IPS DF 19.7 (cell line): ENCODE results near the gene CDA.

Experiments used
- DNase-seq: peaks from one replicate; pipeline ENCODE4 v3.0.0-alpha.2; 2013; ENCODE audit warnings: low read depth, low spot score

Gene CDA

DNA sequence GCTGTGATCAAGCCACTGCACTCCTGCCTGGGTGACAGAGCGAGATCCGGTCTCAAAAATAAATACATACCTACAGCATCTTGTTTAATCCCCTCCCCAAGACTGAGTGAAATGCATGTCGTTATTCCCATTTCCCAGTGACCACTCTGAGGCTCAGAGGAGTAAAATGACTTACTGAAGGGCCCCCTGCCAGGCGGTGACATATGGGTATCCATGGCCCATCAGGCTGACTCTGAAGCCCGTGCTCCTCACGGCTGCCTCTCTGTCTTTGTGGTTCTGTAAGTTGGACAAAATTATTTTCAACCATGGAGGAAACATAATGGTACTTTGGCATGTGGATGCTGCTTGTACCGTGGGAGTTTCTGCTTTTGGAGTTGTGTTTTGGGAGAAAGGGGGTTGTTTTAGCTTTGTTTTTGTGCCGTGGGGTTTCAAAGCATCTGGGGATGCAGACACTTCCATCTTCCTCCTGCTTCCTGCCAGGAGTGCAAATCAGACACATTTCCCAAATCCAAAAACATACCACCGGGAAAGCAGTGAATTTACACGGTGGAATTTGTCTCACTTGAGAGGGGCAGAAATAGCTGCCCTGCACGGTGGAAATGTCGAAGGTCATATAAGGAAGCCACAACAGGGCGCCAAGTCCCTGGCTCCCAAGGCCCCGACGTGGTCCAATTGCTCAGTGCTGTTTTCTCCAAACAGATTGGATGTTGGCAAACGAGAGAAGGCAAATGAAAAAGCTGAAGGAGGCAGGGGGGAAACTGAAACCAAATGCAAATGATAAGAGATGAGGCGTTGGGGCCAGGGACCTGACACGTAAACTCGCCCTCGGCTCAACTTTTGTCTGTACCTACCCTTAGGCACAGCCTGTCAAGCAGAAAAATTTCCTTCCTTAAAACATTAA, 27.3 kb downstream of the CDA start:
- DNase-seq, result no peak

DNA sequence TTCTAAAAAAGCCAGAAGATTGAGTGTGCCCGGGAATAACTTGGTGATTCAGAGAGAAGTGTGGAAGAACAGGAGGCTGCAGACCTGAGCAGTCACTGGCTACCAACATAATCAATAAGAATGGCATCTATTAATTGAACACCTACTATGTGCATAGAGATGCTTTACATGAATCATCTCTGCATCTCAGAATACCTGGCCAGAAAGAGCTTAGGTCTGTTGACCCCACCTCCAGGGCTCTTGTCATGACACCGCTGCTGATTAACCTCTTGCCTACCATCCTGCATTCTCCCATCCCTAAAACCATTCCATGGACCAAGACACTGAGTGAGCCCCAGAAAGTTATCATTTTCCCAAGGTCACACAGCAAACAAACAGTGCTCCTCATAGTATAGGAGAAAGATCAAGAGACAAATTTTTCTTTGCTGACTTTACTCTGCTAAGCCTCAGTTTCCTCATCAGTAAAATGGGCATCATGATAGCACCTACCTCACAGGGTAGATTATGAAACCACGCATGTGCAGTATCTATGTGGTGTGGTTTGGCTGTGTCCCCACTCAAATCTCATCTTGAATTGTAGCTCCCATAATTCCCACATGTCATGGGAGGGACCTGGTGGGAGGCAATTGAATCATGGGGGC, 28.1 kb downstream of the CDA start:
- DNase-seq, result no peak

DNA sequence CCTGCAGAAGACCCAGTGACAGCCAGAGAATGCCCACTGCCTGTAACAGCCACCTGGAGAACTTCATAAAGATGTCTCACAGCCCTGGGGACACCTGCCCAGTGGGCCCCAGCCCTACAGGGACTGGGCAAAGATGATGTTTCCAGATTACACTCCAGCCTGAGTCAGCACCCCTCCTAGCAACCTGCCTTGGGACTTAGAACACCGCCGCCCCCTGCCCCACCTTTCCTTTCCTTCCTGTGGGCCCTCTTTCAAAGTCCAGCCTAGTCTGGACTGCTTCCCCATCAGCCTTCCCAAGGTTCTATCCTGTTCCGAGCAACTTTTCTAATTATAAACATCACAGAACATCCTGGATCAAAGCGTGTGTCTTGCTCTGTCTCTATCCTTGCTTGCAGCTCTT, 29.7 kb downstream of the CDA start:
- no peak for DNase-seq

DNA sequence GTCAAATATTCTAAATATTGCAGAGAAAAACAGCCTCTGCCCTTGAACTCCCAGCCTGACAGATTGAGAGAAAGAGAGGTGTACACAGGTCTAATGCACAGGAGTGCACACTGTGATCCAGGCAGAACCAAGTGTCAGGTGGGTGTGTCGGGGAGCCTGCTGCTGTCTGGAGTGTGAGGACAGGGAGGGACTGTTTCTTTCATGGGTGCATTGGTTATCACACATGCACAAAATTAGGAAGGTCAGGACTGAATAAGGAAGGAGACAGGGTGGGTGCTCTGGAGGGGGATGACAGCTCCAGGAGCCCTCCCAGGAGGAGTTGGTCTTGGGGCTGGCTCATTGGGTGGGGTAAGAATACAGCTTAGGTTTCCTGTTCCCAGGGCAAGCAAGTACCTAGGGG, 31.1 kb downstream of the CDA start:
- DNase-seq, result no peak

DNA sequence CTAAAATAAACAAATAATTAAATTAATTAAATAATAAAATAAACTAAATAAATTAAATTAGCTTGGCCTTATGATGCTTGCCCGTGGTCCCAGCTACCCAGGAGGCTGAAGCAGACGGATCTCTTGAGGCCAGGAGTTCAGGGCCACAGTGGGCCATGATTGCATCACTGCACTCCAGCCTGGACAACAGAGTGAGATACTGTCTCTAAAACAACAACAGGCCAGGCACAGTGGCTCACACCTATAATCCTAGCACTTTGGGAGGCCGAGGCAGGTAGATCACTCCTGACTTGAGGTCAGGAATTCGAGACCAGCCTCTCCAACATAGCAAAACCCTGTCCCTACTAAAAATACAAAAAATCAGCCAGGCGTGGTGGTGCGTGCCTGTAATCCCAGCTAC, 32.1 kb downstream of the CDA start:
- DNase-seq, result no peak

DNA sequence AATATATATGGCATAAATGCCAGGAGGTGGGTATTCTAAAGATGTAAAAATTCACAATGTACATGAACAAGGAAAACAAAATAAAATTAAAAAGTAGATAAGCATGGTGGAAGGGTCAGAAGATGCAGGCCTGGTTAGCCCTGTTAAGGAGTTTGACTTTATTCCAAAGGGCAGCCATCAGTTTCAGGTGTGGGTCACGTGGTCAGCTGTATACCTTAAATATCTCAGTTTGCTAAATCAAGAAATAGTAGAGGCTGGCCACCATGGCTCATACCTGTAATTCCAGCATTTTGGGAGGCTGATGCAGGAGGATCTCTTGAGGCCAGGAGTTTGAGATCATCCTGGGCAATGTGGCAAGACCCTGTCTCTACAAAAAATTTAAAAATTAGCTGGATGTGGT, 35.8 kb downstream of the CDA start:
- no peak for DNase-seq

DNA sequence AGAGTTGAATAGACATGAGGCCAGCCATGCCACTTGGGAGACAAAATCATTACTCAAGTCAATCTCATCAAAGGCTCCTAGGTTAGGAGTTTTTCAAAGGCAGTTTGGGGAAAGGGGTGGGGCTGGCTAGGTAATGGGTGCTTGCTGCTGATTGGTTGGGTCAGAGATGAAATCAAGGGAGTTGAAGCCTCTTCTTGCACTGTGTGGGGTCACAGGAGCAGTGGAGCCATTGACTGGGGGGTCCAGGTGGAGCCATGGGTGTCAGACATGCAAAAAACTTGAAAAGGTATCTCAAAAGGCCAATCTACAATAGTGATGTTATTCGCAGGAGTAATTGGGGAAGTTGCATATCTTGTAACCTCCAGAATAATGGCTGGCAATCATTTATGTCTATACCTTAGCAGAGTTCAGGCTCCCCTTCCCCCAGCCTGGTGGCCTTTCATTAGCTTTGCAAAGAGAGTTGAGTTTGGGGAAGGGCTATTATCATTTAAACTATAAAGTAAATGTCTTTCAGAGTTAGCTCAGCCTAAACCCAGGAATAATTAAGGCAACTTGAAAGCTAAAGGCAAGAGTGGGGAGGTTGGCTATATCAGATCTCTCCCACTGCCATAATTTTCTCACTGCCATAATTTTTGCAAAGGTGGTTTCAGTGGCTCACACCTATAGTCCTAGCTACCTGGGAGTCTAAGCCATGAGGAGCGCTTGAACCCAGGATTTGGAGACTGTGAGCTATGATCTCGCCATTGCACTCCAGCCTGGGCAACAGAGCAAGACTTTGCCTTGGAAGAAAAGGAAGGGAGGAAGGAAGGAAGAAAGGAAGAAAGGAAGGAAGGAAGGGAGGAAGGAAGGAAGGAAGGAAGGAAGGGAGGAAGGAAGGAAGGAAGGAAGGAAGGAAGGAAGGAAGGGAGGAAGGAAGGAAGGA, 36.5 kb downstream of the CDA start:
- DNase-seq, result no peak

DNA sequence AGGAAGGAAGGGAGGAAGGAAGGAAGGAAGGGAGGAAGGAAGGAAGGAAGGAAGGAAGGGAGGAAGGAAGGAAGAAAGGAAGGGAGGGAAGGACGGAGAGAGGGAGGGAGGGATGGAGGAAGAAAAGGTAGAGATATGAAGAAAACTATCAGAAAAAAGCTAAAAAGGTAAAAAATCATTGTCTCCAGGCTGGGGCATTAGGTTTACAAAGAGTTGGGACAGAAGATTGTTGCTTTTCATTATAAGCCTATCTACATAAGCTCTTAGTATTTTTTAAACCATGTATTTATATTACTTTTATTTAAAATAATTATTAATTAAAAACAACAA, 37.2 kb downstream of the CDA start:
- DNase-seq, result no peak

DNA sequence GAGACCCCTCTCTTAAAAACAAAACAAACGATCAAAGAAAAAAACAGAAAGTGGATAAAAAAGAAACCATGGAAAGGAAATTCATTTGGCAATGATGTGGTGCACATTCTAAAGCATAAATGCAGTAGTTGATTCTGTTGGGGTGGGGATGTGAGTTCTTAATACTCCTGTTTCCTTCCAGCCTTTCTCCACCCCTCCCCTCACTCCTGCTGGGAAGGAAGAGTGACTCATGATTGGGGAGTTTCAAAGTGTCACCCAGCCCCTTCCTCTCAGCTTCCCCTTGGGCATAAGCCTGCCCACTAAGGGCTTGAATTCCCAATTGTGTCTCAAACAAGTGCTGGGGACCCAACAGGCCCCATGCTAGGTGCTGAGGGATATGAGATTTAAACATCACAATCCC, 37.6 kb downstream of the CDA start:
- no peak for DNase-seq

DNA sequence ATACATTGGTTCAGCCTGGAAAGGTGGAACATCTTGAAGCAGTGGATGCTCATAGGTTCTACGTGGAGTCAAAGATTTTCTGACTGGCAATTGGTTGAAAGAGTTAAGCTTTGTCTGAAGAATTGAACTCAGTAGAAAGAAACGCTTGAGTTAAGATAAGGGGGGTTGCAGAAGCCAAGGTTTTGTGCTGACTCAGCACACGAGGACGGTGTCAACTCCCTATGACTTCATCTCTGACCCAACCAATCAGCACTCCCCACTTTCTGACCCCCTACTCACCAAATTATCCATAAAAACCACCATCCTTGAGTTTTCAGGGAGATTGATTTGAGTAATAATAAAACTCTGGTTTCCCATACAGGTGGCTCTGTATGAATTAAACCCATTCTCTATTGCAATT, 41.8 kb downstream of the CDA start:
- no peak for DNase-seq

DNA sequence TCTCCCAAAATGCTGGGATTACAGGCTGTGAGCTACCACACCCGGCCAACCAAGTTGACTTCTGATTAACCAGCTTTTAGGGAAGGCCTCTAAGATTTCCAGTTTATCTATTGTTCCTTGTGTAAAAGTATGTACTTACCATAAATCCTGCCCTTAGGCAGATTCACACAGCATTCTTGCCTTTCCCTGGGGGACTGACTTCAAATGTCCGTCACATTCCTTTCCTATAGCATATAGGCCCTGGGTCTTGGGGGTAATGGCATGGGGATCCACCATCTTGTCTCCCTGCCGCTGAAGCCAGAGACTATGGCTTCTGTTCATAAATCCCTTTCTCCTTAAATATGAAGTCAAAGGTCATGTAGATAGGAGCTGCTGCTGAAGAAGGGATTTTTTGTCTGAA, 43.5 kb downstream of the CDA start:
- no peak for DNase-seq

DNA sequence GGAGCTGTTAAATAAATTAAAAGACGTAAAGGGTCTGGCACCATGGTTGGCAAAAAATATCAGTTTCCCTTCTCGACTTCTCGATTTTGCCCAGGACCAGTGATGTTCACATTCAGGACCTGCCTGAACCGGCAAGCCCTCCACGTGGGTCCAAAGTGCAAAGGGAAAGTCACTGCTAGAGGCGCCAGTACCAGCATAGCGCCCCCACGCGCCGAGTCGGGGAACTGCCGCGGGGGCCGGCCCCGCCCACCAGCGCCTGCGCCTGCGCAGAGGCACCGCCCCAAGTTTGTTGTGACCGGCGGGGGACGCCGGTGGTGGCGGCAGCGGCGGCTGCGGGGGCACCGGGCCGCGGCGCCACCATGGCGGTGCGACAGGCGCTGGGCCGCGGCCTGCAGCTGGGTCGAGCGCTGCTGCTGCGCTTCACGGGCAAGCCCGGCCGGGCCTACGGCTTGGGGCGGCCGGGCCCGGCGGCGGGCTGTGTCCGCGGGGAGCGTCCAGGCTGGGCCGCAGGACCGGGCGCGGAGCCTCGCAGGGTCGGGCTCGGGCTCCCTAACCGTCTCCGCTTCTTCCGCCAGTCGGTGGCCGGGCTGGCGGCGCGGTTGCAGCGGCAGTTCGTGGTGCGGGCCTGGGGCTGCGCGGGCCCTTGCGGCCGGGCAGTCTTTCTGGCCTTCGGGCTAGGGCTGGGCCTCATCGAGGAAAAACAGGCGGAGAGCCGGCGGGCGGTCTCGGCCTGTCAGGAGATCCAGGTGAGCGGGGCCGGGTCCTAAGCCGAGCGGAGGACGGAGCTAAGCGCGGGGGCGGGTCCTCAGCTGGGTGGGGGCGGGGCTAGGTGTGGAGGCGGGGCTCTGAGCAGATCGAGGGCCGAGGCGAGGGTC, 44.5 kb downstream of the CDA start, which contains the start of gene PINK1:
PINK1 (plus strand) TSS at position 269 of the 875 bp plus-strand sequence; CDS start at position 360, 91 bp downstream.
- DNase-seq, result no peak

DNA sequence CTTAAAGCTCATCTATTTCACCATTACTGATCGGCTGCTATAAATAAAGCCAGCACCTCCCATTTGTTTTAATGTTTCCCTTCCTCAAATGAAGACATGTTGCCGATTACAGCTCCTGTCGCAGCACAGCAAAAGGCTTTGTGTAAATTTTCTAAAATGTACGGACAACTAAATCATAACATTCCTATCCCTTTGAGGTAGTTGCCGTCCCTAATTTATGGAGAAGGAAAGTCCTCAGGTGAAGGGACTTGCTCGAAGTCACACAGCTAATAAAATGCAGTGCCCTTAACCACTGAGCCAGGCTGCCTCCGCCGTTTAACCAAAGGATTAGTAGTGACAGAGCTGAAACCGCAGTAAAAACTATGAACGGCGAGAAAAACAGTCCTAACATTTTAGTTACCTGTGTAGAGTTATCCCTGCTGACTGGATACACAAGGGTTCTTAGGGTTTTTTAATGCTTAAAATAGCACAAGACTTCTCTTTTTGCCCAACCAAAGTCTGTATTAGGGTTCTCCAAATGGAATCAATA, 45.2 kb downstream of the CDA start:
- no peak for DNase-seq

DNA sequence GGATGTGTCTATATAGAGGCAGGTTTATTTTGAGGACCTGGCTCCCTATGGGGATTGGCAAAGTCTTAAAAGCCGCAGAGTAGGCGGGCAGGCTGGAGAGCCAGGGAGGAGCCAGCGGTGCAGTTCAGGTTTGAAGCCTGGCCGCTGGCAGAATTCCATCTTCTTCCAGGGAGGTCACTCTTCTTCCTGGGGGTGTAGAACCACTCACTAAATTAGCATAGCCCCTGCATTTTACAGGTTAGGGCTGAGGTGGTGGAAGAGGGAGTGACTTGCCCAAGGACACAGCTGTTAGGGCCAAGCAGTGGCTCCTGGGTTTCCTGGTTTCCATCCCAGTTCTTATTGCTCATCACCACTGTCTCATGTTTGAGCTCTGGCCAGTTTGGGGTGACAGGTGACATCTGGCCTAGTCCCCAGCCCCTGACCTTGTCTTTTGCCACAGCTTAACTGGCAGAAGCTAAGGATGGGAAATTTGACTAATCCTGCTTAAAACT, 45.7 kb downstream of the CDA start:
- DNase-seq, result no peak

DNA sequence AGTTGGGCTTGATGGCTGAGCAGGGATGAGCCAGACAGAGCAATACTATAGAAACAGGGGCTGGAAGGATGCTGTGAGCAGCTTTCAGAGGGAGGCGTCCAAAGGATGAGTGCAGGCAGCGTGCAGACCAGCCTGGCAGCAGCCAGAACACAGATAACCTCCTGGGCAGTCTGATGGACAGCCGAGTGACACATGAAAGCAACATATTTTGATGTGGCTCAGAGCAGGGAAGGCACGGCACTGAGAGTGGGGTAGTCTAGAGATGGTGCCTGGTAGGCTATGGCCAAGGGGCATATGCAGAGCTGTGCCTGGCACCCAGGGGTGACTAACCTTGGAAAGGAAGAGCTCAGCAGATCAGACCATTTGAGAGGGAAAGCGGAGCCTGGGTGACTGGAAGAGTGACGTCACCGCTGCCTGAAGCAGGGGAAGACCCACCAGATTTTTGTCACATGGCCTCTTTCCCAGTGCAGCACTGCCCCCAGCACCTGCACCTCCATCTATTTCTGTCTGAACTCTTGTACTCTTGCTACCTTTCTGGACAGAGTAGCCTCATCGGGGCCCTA, 48.0 kb downstream of the CDA start:
- DNase-seq, result no peak

DNA sequence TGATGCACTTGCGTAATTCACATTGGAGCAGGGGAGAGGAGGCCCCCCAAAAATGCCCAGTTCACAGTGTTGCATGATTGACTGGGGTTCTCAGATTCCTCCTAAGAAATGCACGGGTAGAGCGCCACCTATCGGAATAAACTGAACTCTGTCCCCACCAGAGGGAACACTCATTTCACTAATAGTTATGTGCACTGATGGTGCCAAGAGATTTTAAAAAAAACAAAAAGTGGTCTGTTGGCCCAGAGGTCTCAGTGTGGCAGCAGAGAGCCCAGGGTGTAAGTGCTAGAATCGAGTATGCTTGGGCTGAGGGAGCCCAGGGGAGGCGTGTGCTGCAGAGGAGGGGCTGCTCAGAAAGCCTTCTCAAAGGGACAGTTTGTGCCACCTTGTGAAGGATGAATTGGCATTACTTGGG, 51.3 kb downstream of the CDA start:
- DNase-seq, result no peak

DNA sequence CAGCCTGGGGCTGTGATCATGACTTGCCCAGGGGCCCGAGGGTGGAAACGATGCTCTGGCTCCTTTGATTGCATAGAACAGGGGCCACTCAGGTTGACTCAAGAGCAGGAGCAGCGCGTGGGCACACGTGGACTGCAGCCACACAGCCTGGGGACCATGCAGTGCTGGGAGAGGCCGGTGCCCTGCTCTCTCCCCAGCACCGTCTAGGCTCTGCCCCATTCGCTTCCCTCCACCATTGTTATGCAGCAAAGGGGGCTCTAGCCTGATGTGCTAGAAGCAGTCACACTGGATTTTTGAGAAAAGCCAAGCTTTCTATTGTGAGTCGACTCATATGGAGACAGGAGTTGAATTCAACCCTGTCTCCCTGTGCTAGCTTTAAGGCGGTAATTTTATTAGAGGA, 53.1 kb downstream of the CDA start:
- DNase-seq, result no peak

DNA sequence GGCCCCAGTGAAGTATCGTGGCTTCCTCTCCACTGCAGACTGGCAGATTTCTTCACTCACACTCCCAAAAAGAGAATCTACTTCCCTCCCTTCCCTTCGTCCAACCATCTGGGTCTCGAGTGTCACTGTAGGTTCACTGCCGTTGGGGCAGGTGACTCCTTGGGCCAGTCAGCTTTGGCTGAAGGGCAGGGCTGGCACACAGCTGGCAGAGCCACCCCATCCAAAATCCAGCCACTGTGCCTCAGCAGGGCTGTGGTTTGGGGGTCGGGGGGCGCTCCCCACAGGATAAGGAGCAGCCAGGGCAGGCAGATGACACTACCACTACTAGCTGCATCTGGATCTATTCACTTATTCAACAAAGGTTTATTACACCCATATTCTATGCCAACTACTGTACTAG, 54.2 kb downstream of the CDA start:
- no peak for DNase-seq

DNA sequence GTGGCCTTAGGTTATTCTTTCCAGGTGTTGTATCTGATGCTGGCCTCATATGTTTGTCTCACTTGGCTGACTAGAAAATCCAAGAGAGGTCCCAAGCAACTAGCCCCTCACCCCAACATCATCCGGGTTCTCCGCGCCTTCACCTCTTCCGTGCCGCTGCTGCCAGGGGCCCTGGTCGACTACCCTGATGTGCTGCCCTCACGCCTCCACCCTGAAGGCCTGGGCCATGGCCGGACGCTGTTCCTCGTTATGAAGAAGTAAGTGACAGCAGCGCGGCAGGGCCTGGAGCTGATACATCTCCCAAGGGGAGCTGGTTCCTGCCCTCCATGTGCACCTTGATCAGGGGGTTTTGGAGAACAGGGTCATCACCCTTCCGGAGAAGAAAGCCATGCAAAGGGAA, 55.5 kb downstream of the CDA start:
- no peak for DNase-seq

DNA sequence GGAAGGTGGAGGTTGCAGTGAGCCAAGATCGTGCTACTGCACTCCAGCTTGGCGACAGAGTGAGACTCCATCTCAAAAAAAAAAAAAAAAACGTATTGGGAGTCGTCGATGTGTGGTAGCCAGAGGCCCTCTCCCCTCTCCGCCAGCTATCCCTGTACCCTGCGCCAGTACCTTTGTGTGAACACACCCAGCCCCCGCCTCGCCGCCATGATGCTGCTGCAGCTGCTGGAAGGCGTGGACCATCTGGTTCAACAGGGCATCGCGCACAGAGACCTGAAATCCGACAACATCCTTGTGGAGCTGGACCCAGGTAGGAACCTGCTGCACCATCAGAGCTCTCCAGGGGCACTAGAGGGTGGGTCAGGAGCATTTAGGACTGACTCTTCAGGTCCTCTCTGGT, 56.5 kb downstream of the CDA start:
- no peak for DNase-seq

DNA sequence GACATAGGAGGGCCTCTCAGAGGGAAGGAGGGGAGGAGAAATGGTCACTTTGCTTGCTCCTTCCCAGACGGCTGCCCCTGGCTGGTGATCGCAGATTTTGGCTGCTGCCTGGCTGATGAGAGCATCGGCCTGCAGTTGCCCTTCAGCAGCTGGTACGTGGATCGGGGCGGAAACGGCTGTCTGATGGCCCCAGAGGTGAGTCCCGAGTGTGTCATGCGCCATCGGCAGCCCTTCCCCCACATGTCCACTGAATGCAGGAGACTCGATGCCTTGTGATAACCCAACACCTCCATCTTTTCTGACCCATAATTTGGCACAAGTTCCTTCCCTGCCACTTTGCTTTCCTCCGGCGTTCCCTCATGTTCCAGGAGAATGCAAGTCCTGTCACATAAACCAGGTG, 59.5 kb downstream of the CDA start:
- DNase-seq, result no peak
